Eye (tissue), 1 donor: ENCODE results near the gene CCL11.

Source experiments
- DNase-seq: peaks from one replicate; pipeline ENCODE4 v3.0.0-alpha.2; 2015

Gene CCL11

DNA sequence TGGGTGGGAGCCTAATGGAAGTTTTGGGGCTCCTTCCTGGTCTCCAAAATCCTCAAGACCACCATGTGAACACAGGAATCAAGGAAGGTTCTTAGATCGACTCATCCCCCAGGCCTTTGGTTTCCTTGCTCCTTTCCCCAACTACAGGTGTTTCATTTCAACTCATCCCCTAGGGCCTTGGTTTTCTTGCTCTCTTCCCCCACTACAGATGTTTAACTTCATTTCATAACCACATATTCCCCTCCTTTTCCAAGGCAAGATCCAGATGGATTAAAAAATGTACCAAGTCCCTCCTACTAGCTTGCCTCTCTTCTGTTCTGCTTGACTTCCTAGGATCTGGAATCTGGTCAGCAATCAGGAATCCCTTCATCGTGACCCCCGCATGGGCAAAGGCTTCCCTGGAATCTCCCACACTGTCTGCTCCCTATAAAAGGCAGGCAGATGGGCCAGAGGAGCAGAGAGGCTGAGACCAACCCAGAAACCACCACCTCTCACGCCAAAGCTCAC is at the start of gene CCL11:
CCL11 (plus strand) TSS at position 457 of the 507 bp plus-strand sequence. CDS start 67 bp downstream, outside the sequence.
- no peak for DNase-seq

DNA sequence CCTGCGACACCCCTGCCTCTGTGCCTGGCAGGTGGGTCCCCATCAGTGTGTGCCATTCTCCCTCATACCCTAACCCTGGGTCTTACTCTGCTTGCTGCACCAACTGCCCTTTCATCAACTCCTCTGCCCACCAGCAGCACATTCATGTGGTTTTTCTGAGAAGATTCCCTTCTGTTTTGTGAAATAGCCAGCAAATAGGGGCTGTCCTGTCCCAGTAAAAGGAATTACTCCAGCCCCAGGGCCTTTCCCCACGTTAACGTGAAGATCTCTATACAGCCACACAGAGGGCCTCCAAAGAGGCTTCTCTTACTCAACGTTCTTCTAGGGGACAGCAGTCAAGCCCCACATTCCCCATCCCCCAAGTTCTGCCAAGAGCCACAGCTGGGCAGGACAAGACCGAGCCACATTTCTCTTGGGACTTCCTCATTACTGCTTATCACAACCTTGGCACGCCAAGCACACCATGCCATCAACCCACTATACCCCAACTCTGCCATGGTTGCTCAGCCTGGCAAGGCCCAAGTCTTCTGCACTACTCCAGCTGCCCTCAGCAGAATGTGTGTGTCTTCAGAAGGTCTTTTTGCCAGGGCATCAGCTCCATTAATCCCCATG is 49.2 kb upstream of the CCL11 start:
- no peak for DNase-seq

DNA sequence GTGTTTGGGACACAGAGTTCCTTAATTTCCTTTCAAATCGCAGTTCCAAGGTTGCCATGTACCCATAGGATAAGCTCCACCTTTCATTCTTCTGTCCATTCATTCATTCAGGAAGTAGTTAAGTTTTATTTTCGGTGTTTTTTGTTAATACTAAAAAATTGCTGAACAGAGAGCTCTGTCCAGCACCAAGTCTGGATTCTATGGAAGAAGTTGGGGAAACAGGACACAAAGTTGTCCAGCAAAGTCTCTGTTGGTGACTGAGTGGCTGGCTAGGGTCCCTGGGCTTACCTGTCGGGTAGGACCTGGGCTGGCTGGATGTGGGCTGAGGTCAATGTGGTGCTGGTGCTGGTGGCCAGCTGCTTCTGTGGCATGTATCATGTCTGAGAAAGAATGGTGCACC is 48.1 kb upstream of the CCL11 start:
- no peak for DNase-seq

- DNase-seq, result no peak
Measured at GRCh38 chr17:34241062-34241461, 44.5 kb upstream of the CCL11 start.

- no peak for DNase-seq
Measured at GRCh38 chr17:34242587-34243363, 42.8 kb upstream of the CCL11 start.

DNA sequence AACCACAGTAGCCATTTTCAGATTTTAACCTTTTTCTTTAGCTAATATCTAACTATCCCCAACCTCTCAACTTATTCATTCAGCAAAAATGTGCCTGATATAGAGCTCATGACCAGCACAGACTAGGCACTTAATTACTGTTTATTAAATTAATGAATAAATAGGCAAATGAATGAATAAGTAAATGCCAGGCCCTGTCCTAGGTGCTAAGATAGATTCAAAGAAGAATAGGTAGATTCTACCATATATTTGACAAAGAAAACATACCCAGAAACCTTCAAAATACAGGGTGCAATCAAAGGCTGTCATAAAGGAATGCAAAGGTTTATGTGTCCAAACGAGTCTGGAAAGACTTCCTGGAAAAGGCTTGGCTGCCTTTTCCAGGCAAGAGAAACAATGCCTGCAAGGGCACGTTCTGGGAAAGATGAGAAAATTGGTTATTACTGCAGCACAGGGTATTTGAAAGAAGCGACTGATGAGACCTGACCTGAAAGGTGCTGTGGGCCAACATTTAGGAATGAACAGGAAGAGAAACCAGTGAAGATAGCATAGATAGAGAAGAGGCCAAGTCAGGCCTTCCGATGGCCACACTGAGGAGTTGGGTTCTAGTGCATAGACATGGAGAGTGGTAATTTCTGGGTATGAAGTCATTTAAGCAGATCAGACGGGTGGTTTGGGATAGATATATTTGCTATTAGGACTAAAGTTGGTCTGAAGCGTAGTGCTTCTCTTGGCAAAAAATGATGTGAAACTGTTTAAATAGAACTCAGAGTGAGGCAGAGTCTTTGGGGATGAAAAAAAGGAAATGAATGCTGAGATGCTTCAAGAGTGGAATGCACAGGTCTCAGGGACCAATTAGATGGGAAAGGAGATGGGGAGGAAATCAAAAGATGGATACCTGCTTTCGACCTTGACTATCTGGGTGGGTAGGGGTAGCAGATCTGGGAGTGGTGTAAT is 41.9 kb upstream of the CCL11 start:
- no peak for DNase-seq

DNA sequence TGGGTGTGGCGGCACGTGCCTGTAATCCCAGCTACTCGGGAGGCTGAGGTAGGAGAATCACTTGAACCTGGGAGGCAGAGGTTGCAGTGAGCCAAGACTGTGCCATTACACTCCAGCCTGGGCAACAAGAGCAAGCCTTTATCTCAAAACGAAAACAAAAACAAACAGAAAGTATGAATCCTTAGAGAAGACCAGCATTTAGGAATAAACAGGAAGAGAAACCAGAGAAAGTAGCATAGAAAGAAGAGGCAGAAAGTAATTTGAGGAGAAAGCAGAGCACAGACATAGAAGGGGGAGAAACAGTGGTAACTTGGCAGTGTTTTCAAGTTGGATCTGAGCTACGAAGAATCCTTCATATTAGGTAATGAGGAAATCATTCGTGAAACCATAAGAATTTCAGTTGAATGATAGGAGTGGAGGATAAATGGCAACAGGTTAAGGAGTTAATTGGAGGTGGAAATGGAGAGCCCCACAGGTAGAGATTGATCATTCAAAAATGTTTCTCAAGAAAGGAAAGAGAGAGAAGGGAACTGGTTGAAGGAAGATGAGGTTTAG is 40.1 kb upstream of the CCL11 start:
- no peak for DNase-seq

- DNase-seq, result no peak
Measured at GRCh38 chr17:34246446-34246845, 39.1 kb upstream of the CCL11 start.

GRCh38 chr17:34246881-34247280 is 38.7 kb upstream of the CCL11 start:
- DNase-seq, result no peak

GRCh38 chr17:34248511-34249024 is 37.0 kb upstream of the CCL11 start:
- no peak for DNase-seq

DNA sequence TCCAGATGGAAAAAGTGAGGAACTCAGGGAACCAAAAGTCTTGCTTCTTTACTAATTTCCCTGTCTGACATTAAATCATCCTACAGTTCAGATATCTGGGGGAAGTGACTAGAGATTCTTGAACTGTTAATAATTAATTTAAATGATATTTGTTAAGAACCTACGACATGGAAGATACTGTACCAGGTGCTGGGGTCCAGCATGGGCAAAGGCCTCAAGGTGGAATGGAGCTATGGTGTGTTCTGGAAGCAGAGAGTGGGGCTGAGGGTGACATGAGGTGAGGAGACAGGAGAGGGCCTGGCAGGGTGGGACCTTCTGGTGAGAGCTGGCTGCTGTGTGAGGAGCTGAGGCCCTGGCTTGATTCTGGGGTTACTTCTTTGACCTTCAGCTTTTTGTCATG is 36.5 kb upstream of the CCL11 start:
- no peak for DNase-seq

GRCh38 chr17:34249478-34249877 is 36.1 kb upstream of the CCL11 start:
- no peak for DNase-seq

DNA sequence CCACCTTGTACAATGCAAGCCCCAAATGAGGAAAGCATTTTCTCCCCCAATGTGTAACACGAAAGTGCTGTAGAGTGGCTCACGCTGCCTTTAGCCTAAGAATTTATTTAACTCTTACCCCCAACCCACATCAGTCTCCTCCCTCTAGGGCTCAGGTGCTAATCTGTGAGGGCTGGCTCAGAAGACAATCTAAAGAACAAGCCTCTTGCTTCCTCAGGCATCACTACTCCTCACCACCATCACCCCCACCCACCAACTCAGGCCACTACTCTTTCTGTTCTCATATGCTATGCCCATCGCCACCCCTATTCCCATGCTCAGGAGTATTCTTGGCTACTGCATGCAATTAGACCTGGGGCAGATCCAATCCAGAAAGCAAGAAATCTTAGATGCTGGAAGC is 34.4 kb upstream of the CCL11 start:
- no peak for DNase-seq

- no peak for DNase-seq
Measured at GRCh38 chr17:34252095-34252443, 33.5 kb upstream of the CCL11 start.

DNA sequence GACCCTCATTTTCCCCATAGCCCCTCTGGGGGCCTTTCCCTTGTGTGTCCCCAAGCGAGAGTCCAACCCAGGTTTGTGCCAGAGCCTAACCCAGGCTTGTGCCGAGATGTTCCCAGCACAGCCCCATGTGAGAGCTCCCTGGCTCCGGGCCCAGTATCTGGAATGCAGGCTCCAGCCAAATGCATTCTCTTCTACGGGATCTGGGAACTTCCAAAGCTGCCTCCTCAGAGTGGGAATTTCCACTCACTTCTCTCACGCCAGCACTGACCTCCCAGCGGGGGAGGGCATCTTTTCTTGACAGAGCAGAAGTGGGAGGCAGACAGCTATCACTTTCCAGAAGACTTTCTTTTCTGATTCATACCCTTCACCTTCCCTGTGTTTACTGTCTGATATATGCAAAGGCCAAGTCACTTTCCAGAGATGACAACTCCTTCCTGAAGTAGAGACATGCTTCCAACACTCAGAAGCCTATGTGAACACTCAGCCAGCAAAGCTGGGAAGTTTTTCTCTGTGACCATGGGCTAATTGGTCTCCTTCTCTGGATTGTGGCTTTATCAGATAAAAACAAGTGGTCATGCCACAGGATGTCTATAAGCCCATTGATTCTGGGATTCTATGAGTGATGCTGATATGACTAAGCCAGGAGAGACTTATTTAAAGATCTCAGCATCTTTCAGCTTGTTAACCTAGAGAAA is 33.0 kb upstream of the CCL11 start:
- DNase-seq, result peak; percentile 86

GRCh38 chr17:34253139-34253525 is 32.4 kb upstream of the CCL11 start:
- no peak for DNase-seq

GRCh38 chr17:34254146-34254545 is 31.4 kb upstream of the CCL11 start:
- no peak for DNase-seq

GRCh38 chr17:34254651-34255380 is 30.7 kb upstream of the CCL11 start, which contains the start of gene CCL2:
Gene CCL2, plus strand, starts transcription at chr17:34255285. Its CDS starts 65 bp downstream, at chr17:34255350.
- peak; percentile 89 for DNase-seq

GRCh38 chr17:34255381-34255732 is 30.2 kb upstream of the CCL11 start:
- DNase-seq, result no peak

DNA sequence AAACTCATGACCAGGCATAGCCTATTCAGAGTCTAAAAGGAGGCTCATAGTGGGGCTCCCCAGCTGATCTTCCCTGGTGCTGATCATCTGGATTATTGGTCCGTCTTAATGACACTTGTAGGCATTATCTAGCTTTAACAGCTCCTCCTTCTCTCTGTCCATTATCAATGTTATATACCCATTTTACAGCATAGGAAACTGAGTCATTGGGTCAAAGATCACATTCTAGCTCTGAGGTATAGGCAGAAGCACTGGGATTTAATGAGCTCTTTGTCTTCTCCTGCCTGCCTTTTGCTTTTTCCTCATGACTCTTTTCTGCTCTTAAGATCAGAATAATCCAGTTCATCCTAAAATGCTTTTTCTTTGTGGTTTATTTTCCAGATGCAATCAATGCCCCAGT is 29.7 kb upstream of the CCL11 start:
- DNase-seq, result no peak

- no peak for DNase-seq
Measured at GRCh38 chr17:34257299-34257985, 28.1 kb upstream of the CCL11 start.
